ENCODE results near the gene LCMT2. TPM values are rescaled to one million over a fixed set of nuclear protein-coding genes. Genes with fewer than 3 reads are reported as not detected.
"Not testable (repeated sequence)": the region's sequence is repeated elsewhere in the genome, so short reads cannot be mapped to it uniquely, and the experiment has no call there.

Gene LCMT2
- total RNA-seq, 1 donor from 2014 or later: 16.0 TPM

DNA sequence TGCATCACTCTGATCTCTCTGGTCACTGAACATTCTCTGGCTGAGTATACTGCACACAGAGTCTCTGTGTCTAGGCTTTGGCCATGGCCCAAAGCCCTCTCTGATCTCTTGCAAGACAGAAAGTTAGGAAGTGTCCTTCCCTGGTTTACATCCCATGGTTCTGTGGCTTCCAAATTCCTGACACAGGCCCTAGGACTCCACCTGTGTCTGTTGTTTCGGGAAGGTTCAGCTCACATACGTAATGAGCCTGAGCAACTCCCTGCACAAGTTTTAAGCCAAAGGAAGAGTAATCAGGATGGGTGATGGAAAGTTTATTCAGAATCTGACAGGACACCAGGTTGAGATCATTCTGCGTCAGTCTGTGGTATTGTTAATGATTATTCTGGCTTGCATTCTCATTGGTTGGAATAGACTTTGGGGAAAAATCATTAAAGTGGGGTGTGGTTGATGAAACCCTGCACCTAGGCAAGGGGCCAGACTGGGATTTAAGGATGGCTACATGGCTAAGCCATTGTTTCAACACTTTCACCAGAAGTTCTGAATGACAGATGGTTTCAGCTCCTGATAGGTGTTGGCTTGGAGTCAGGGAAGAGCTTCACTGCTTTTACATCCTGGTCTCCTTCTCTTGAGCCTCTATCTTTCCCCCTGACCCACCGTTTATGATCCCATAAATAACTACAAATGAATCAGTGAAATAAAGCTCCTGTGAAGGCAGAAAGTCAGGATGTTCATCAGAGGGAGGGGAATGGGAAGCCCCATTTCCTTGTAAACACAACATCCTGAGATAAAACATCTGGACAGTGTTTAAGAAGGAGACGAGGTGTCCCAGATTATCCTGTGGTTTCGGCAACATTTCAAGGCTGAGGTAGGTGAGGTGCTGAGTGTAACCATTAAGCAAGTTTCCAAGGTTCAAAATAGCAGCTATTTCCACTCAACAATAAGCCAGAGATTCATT lies 14.1 kb downstream of the LCMT2 start:
- intact Hi-C loops (cut with micrococcal nuclease): no loop called here

DNA sequence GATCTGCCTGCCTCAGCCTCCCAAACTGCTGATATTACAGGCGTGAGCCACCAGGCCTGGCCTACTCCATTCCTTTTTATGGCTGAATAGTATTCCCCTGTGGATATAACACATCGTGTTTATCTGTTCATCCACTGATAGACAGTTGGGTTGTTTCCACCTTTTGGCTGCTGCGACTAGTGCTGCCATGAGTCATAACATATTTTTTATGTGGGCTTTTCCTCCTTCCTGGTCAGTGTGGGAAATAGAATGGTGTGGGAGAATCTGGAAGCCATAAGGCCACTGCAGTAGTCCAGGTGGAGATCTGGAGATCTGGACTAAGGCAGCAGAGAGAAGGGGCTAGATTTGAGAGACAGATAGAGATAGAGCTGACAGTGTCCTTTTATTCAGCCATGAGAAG lies 16.2 kb downstream of the LCMT2 start:
- intact Hi-C loops (cut with micrococcal nuclease): no loop called here

DNA sequence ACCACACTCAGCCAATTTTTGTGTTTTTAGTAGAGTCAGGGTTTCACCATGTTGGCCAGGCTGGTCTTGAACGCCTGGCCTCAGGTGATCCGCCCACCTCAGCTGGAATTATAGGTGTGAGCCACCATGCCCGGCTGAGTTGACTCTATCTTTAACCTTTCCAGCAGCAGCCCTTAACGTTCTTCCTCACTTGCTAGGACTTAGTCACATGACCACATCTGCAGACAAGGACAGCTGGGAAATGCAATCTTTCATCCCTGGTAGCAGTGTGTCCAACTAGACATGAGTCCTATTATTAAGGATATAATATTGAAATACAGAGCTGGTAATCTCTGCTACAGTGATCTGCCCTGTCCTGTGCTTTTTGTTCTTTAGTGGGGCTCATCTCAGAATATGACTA lies 18.0 kb downstream of the LCMT2 start:
- intact Hi-C loops (cut with micrococcal nuclease): no loop called here

DNA sequence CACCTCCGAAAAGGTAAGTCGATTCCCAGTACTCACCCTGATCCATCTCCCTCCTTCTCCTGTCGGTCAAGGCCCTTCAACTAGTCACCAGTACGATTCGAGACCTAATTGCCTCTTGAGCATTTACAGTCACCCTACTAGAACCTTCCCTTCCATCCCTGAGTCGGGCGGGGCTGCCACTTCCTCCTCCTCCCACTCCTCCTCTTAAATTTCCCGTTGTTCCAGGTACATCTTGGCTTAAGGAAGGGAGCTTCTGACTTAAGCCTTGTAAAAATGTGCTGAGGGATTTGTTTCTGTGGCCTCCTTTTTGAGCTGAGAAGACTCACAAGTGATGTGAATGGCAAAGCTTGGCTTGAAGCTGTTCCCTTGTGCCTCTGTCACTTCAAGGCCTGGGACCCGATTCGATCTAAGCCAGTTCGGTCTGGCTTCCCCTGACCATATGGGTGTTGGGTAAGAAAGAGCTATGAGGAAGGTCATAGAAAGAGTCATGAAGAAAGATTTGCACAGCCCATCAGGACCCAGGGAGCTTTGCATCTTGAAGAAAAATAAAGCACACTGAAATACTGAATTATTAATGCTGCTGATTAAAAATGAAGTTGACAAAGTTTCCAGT lies 28.1 kb downstream of the LCMT2 start, which contains the start of gene TGM7:
TGM7 (minus strand) TSS at position 51 of the 613 bp plus-strand sequence.
- intact Hi-C loops (cut with micrococcal nuclease): no loop called here

DNA sequence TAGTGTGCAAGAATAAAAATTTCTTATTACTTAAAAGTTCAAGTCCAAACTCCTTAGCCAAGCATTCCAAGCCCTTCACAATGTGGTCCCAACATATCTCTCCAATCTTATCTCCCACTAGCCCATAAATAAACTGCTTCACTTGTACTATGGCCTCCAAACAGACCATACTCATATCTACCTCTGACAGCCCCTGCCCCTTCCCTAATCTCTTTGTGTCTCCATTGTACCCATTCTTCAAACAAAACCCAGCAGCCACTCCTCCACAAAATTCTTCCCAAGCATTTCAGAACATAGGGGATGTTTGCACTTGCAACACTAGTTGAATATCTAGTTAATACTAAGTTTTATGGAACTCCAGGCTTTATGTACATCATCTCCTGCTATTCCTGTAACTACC lies 30.5 kb downstream of the LCMT2 start:
- intact Hi-C loops (cut with micrococcal nuclease): no loop called here

DNA sequence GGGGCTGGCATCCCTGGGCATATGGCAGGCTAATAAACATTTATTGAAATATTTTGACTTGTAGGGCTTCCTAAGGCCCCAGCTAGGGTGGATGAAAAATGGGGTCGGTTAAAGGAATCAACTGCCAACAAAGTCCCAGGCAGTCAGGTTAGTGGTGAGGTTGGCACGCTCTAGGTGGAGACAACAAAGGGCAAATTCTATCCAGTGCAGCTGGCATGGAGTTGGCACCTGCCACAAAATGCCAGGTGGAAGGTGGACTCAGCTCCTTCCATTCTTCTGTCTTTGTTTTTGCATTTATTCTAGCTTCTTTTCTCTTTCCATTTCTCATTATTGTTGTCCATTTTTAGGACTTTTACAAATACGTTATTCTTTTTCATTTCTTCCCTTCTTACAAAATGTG lies 31.0 kb downstream of the LCMT2 start:
- intact Hi-C loops (cut with micrococcal nuclease): no loop called here

DNA sequence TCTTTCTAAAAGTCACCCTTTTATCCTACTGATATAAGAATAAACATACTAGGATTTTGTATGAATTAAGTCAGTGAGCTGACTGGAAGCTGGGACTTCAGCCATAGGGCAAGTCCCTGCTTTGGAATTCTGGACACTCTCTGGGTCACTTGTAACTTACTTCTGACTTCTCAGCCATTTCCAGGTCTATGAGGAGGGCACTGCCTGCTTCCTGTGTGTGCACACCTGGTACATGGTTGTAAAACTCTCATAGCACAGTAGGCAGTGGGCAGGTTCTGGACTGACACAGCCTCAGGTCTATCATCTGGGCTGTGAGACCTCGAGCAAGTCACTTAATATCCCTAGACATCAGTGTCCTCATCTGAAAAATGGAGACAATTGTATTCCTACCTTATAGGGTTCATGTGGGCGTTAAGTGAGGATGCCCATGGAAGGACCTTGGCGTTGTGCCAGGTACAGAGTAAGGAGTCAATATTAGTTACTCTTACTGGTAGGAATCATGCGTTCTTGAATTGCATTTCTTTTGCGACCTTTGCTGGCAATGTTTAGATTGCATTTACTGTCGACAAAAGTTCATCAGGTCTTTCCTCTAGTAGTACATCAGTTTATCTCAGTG lies 36.2 kb downstream of the LCMT2 start:
- intact Hi-C loops (cut with micrococcal nuclease): no loop called here

DNA sequence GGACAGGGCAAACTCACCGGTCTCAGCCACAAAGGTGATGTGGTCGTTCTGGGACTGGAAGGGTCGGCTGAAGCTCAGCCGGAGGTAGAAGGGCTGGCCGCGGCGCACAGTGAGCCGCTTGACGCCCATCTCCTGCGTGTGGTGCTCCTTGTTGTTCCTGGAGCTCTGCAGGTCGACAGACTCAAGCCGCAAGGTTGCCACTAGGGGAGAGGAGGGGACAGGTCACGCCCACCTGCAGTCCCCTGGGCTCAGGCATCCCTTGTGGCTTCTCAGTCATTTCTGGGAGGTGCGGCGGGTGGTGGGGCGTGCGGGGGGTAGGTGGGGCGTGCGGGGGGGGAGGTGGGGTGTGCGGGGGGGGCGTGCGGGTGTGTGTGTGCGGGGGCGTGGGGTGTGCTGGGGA lies 36.9 kb downstream of the LCMT2 start:
- intact Hi-C loops (cut with micrococcal nuclease): no loop called here

DNA sequence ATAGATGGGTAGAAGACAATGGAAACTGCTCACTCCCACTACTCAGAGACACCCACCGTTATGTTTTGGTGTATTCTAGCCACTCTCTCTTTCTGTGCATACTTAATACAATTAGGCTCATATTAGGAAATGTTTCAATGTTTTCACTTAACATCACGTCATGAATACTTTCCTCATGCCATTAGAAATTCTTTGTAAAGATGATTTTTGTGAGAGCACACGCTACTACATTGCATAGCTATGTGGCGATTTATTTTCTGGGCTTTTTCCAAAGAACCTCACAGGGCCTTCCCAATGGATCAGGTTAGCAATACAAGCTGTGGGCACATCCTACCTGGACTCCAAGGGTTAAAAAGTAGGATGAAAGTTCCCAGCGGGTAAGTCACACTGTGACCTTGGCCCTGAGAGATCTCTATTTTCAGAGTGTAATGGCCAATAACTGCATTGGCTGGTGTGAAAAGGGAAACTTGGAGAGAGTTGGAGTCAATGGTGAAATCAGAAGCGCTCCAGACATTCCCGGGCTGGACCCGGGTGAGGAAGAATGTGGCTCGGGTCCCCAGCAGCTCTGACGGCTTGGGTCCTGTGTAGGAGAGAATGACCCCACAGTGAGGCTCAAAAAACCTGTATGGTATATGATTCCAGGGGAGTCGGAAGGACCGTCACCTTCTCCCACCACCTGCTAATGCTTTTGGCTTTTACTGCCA lies 37.8 kb downstream of the LCMT2 start:
- intact Hi-C loops (cut with micrococcal nuclease): no loop called here

DNA sequence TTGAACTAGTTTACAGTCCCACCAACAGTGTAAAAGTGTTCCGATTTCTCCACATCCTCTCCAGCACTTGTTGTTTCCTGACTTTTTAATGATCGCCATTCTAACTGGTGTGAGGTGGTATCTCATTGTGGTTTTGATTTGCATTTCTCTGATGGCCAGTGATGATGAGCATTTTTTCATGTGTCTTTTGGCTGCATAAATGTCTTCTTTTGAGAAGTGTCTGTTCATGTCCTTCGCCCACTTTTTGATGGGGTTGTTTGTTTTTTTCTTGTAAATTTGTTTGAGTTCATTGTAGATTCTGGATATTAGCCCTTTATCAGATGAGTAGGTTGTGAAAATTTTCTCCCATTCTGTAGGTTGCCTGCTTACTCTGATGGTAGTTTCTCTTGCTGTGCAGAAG lies 40.7 kb downstream of the LCMT2 start:
- intact Hi-C loops (cut with micrococcal nuclease): not testable (repeated sequence)

DNA sequence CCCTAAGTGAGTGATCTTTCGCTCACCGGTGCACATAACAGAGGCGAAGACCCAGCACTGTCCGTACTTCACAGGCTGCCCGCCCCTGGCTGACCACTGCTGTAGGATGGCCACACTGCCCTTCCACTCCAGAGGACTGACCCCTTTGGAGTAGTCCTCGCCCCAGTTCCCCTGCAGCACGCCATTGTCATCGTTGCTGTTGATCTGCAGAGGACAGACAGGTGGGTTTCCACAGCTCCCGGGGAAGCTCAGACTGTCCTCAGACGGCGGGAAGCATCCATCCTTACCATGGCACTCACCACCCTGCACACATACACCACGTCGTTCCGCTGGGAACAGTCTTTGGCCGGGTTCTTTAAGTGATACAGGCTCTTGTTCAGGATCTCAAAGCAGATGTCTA lies 43.1 kb downstream of the LCMT2 start:
- intact Hi-C loops (cut with micrococcal nuclease): no loop called here

DNA sequence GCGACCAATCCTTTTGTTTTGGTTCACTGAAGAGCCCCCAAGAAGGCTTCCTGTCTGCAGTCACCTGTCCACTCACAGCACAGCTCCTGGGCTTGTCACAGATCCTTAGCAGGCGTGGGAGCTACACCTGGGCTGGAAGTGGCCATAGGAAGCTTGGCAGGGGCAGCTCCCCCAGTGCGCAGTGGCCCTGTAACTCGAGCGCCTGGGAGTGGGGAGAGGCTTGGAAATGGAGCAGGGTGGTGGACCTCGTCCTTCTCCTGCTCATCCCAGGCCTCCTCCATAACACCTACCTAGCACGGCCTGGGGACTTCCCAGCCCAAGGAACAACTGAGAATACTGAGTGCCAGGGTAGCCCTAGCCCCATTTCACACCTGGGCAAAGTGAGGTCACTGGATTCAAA lies 44.3 kb downstream of the LCMT2 start:
- intact Hi-C loops (cut with micrococcal nuclease): no loop called here

DNA sequence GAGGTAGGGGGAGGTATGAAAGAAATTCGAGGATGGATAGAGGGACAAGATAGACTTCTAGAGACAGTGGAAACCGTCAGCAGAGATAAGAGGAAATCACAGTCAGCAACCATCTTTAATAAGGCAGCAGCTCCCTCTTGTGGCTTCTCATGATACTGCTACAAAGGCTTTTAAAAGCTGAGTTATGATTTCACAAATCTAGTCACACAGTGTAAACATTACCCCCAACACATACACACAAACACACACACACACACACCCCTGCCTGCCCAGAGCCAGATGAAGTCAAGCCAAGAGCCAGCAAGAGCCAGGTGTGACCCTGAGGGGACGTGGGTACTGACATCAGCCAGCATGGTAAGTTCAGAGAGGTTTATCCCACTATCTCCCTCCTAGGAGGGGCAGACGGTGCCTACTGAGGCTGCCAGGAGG lies 44.8 kb downstream of the LCMT2 start:
- intact Hi-C loops (cut with micrococcal nuclease): loop anchor here (1.0 kb wide), 3 partner anchors 34 to 98 kb away; no protein-coding TSS in a partner anchor

DNA sequence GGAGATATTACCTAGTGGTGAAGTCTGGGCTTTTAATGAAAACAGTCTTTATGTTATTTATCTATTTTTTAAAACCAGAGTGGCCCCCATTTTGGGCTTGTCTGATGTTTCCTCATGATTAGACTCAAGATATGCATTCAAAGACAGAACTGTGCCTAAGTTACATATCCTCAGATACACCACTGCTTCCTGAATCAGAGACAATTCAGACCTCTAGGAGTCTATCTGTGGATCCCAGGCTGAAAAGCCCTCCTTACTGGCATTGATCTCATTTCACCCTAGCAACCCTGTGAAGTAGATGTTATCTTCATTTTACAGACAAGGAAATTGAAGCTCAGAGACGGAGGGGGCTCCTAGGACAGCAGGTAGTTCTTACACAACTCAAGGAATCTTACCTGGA lies 46.8 kb downstream of the LCMT2 start:
- intact Hi-C loops (cut with micrococcal nuclease): no loop called here

DNA sequence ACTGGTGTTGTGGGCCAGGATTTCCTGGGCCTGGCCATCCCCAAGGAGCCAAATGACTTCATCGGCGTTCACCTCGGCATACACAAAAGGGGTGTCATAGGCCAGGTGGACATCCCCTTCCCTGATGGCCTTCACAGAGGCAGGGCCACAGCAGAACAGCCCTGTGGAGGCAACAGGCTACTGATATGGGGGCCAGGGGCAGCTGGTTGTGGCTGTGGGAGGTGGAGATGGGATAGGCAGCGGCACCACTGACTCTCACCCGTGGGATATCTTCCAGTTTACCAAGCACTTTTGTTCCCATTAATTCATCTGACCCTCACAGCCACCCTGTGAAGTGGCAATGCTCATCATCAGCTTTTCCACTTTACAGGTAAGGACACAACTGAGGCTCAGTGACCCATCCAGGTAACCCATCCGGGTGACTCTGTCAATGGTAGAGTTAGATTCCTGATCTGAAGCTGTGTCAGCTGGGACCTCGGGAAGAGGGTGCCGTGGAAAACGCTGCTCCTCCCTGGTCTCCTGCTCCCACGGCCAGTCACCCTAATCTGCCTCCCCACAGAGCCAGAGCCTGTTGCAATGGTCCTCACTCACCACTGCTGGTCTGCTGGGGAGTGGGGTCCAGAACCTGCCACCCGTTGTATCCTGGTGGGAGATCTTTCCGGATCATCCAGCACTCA lies 48.3 kb downstream of the LCMT2 start:
- intact Hi-C loops (cut with micrococcal nuclease): no loop called here

DNA sequence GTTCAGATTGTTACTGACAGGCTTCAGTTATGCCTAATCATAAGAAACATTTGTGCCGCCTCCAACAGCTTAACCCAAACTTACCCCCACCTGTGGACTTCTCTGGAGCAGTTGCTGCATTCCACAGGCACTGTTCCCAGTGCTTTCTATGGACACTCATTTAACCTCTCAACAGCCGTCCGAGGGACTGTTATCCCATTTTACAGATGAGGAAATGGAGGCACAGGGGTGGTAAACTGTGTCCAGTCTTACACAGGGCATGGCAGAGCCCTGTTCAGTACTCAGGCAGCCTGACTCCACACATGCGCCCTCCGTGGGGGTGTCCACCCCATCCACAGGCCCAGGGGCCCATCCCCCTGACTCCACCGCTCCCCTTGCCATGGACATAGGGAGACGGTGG lies 49.4 kb downstream of the LCMT2 start:
- intact Hi-C loops (cut with micrococcal nuclease): no loop called here

DNA sequence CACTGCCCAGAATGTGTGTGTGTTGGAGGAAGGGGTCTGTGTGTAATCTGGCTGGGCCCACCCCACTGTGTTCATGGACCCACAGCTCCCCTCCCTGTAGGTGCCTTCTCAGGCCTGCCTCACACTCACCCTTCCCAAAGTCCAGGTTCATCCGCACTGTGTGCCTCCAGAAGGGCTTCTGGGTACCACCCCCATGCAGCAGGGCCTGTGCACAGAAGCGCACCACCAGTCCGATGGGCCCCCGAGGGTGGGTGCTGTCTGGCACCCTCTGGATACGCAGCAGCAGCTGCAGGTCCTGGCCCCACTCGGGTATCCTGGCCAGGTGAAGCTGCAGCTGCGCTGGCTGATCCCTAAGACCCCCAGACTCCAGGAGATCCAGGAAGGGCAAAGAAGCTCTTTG lies 50.9 kb downstream of the LCMT2 start:
- intact Hi-C loops (cut with micrococcal nuclease): no loop called here

DNA sequence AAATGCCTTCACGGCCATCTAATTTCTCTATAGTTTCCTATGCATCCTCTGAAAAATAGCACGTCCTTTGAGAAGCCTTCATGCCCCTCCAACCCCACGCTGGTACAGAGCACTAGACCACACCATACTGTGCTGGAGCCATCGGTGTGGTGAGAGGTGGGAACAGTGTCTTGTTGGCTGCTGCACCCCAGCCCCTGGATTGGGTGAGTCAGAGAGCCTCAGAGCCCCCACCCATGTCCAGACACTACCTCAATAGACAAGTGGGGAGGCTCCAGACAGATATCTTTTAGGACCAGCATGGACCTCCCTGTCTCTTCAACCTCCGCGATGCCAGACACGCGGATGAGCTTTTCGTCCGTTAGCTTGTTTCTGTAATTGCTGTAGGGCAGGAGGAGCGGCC lies 51.5 kb downstream of the LCMT2 start:
- intact Hi-C loops (cut with micrococcal nuclease): no loop called here

DNA sequence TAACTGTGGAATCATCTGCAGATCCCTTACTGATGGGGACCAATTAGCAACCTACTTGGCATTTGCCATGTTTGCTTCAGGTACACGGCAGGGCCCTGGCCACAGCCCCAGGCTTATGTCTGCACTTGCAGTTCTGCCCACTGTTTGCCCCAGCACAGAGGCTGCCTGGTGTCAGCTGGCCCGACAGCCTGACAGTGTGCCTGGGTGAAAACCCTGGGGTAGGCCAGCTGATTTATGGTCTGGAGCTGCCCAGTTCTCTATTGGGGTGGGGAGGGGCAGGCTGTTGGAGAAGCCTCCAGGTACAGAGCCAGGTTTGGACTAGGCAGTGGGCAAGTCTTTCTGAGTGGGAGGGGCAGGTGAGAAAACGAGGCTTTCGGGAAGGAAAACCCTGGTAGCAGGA lies 52.5 kb downstream of the LCMT2 start:
- intact Hi-C loops (cut with micrococcal nuclease): no loop called here

DNA sequence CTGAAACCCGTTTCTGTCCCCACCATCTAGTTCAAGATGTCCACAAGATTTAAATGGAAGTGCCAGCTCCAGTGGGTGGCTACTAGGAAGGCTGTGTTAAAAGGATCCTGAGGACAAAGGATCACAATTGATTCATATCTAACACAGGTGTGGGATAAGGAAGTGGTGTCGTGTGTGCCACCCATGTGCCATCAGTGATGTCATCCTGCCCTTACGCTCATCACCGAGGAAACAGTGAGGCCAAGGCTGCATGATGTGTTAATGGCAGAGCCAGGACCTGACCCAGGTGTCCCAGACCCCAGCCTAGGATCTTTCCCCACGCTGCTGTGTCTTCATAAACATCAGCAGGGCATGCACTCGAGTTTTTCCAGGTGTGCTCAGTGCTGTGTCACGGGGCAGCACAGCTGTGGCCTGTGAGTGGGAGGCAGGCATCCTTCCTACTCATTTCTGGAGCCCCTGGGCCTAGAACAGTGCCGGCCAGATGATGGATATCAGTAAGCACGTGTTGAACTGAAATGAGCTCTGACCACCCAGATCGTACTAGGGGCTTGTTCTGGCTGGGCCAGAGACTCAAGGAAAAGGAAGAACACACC lies 53.0 kb downstream of the LCMT2 start:
- intact Hi-C loops (cut with micrococcal nuclease): no loop called here
